Immature natural killer cell (primary cell): Measurements from ENCODE around the gene NOXO1. TPM values are rescaled to one million over a fixed set of nuclear protein-coding genes. Genes with fewer than 3 reads are reported as not detected.

Experiments
- DNase-seq, 3 donors: peaks; one replicate each; pipeline ENCODE4 v3.0.0; 2022; ENCODE audit warnings: mixed read lengths in 1 of 3
- H3K27ac Mint-ChIP-seq, 6 donors: one replicate each; pipeline ENCODE4 v1.8.0; 2020; ENCODE audit warnings: mixed read lengths in 6 of 6, mild to moderate bottlenecking in 5 of 6, inconsistent platforms in 4 of 6, moderate library complexity in 3 of 6
- H3K27me3 Mint-ChIP-seq, 3 donors: one replicate each; pipeline ENCODE4 v1.8.0; 2020 to 2021; ENCODE audit warnings: low read depth in 3 of 3, mild to moderate bottlenecking in 3 of 3, mixed read lengths in 3 of 3, moderate library complexity in 3 of 3, inconsistent platforms in 1 of 3
- H3K36me3 Mint-ChIP-seq, 3 donors: one replicate each; pipeline ENCODE4 v1.8.0; 2020; ENCODE audit warnings: mixed read lengths in 3 of 3, inconsistent platforms in 2 of 3, mild to moderate bottlenecking in 2 of 3
- H3K4me1 Mint-ChIP-seq, 2 donors: one replicate each; pipeline ENCODE4 v1.8.0; 2020; ENCODE audit warnings: inconsistent platforms in 2 of 2, mild to moderate bottlenecking in 2 of 2, mixed read lengths in 2 of 2, moderate library complexity in 1 of 2
- H3K4me3 Mint-ChIP-seq, 5 donors: one replicate each; pipeline ENCODE4 v1.8.0; 2020; ENCODE audit warnings: mild to moderate bottlenecking in 5 of 5, mixed read lengths in 5 of 5, inconsistent platforms in 3 of 5, moderate library complexity in 3 of 5
- H3K9me3 Mint-ChIP-seq, 6 donors: one replicate each; pipeline ENCODE4 v1.8.0; 2020; ENCODE audit warnings: mild to moderate bottlenecking in 6 of 6, mixed read lengths in 6 of 6, inconsistent platforms in 4 of 6, moderate library complexity in 3 of 6
- polyA plus RNA-seq, 3 donors: library from polyadenylated mRNA; unstranded; fragments of 300-500 nt; fragmentation: Illumina TruSeq; gene quantifications; one replicate each; pipeline ENCODE4 v1.2.3, GENCODE V29; 2021

The NOXO1 gene
- polyA plus RNA-seq, 3 donors from 2014 or later: 0.17 TPM; not detected in 2

GRCh38 chr16:1984347-1985225 is 3.3 kb upstream of the NOXO1 start:
- Mint-ChIP-seq H3K27ac (peak overlapping the region in 4 of 6 donors; percentile 28 to 66 (median 55)), H3K27me3 (peaks cover 13 to 23% (median 14%) of the 10 kb centered on the region in 3 donors), H3K36me3 (no peaks in the 10 kb centered on the region), H3K4me1 (peaks cover 17% of the 10 kb centered on the region in 2 donors), H3K9me3 (no peaks in the 10 kb centered on the region), H3K4me3 (peak overlapping the region; percentile 66 to 78 (median 73))
- DNase-seq: no peak

GRCh38 chr16:1983544-1984346 is 2.5 kb upstream of the NOXO1 start, which contains the start of gene GFER:
Gene GFER, plus strand, starts transcription at chr16:1984193. Its CDS starts 26 bp downstream, at chr16:1984219.
- H3K27me3 Mint-ChIP-seq: peaks cover 10 to 22% (median 12%) of the 10 kb centered on the region in 3 donors
- DNase-seq: peak; percentile 83 to 84 (median 84)
- H3K36me3 Mint-ChIP-seq: no peaks in the 10 kb centered on the region
- peak within 1 kb of the TSS; percentile 71 to 86 (median 77) for H3K4me3 Mint-ChIP-seq
- no peaks in the 10 kb centered on the region for H3K9me3 Mint-ChIP-seq
- H3K27ac Mint-ChIP-seq: peak within 1 kb of the TSS in 5 of 6 donors; percentile 45 to 82 (median 64)
- H3K4me1 Mint-ChIP-seq: peaks cover 14% of the 10 kb centered on the region in 2 donors

DNA sequence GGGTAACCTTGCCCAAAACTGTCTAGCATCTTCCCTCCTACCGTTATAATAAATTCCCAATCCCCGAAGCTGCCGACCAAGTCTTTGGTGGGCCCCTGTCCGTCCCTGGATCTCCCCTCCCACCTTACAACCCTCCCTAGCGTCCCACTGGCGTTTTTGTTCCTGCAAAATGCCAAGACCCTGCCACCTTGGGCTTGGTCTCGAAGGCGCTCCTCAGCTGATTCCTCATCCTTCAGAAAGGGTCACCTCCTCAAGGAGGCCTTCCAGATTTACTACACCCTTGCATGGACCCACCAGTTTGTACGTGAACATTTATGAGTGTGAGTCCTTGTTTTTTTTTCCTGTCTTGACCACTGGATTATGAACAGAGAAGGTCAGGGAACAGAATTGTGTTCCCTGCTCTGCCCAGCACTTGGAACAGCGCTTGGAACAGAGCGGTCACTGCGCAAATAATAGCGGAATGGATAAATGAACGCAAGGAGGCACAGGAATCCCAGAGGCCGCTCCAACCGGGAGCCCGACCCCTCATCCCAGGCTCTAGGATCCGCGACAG is 1.8 kb upstream of the NOXO1 start:
- no peaks in the 10 kb centered on the region for H3K9me3 Mint-ChIP-seq
- no peak for DNase-seq
- no peaks in the 10 kb centered on the region for H3K36me3 Mint-ChIP-seq
- peak overlapping the region in 3 of 6 donors; percentile 13 to 62 (median 45) for H3K27ac Mint-ChIP-seq
- peak overlapping the region; percentile 71 to 86 (median 77) for H3K4me3 Mint-ChIP-seq
- H3K27me3 Mint-ChIP-seq: peaks cover 7 to 22% (median 8%) of the 10 kb centered on the region in 3 donors
- peaks cover 10% of the 10 kb centered on the region in 2 donors for H3K4me1 Mint-ChIP-seq

GRCh38 chr16:1982013-1982433 is 754 bp upstream of the NOXO1 start:
- Mint-ChIP-seq H3K27me3 (peaks cover 8 to 22% (median 9%) of the 10 kb centered on the region in 3 donors), H3K36me3 (peaks cover 0 to 3% (median 0%) of the 10 kb centered on the region in 3 donors), H3K4me3 (peak overlapping the region in 2 of 5 donors; percentile 26 to 55), H3K9me3 (no peaks in the 10 kb centered on the region), H3K4me1 (peaks cover 10% of the 10 kb centered on the region in 2 donors), H3K27ac (no peak overlapping the region)
- no peak for DNase-seq

GRCh38 chr16:1980770-1981087 is 540 bp downstream of the NOXO1 start:
- H3K27ac Mint-ChIP-seq: no peak overlapping the region

GRCh38 chr16:1980030-1980769 is 1.1 kb downstream of the NOXO1 start:
- Mint-ChIP-seq H3K36me3 (peaks cover 0 to 11% (median 0%) of the 10 kb centered on the region in 3 donors), H3K4me3 (no peak overlapping the region), H3K27ac (no peak overlapping the region), H3K27me3 (peaks cover 8 to 22% (median 9%) of the 10 kb centered on the region in 3 donors), H3K9me3 (no peaks in the 10 kb centered on the region), H3K4me1 (peaks cover 8% of the 10 kb centered on the region in 2 donors)
- DNase-seq: no peak

More at GRCh38 chr16:1980770-1981087, 540 bp downstream of the NOXO1 start:
- peaks cover 0 to 9% (median 0%) of the 10 kb centered on the region in 3 donors for H3K36me3 Mint-ChIP-seq
- peaks cover 10% of the 10 kb centered on the region in 2 donors for H3K4me1 Mint-ChIP-seq
- DNase-seq: no peak
- H3K27me3 Mint-ChIP-seq: peaks cover 8 to 24% (median 9%) of the 10 kb centered on the region in 3 donors
- no peaks in the 10 kb centered on the region for H3K9me3 Mint-ChIP-seq
- no peak overlapping the region for H3K4me3 Mint-ChIP-seq

DNA sequence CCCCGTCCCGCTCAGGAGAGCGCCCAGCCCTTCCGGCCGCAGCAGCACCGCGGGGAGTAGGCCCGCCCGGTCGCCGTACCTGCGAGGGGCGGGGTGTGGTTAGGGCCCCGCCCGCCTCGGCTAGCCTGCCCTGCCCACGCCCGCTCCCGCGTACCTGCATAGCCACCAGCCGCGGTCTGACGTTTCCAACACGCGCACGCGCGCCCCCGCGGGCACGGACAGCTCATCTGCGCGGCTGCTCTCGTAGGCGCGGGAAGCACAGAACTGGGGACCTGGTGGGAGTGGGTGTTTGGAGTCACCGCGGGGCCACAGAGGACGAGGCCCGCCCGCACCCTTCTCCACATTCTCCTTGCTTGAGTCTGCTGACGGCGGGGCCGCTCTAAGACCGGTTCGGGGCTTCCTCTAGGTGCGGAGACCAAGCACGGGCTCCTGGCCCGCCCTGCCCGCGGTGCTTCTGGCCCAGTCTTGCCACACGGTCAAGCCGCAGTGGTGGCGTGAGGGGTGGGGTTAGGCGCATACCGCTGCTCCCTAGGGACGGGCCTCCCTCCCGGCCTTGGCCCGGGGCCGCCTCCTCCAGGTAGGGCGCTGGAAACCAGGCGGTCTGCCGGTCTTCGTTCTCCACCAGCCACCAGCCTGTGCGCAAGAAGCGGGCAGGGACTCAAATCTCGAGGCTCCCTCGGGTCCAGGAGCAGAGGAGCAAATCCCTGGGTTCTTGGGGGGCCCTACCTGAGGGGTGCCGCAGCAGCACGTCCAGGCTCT is 1.8 kb downstream of the NOXO1 start:
- DNase-seq: no peak
- peaks cover 8 to 20% (median 9%) of the 10 kb centered on the region in 3 donors for H3K27me3 Mint-ChIP-seq
- H3K9me3 Mint-ChIP-seq: no peaks in the 10 kb centered on the region
- H3K4me1 Mint-ChIP-seq: peaks cover under 1 to 2% of the 10 kb centered on the region in 2 donors
- no peak overlapping the region for H3K27ac Mint-ChIP-seq
- no peak overlapping the region for H3K4me3 Mint-ChIP-seq
- peaks cover 0 to 11% (median 4%) of the 10 kb centered on the region in 3 donors for H3K36me3 Mint-ChIP-seq

DNA sequence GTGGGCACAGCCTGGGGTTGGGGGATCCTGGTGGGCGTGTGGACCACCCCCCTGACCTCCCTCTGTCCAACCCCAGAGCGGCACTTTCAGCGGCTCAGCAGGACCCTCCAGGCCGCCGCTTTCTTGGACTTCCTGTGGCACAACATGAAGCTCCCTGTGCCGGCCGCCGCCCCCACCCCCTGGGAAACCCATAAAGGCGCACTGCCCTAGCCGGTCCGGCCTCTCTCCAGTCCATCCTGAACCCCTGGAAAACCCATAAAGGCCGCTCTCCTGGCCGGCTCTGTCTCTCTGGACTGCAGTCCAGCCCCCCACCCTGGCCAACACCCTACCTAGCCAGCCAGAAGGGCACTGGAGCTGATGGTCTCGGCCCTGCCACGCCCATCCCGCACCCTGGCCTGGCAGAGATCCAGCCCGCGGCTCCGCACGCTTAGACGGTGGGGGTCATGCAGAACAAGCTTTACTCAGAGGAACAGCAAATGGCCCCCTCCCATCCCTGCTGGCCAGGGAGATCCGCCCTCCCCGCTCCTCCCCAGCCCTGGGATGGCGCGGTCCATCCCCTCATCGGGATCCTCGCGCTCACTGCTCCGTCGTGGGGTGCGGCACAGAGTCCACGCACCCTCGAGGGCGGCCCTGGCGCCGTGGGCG is 2.7 kb downstream of the NOXO1 start:
- Mint-ChIP-seq H3K4me3 (no peak overlapping the region), H3K36me3 (peaks cover 0 to 11% (median 4%) of the 10 kb centered on the region in 3 donors), H3K27ac (no peak overlapping the region), H3K27me3 (peaks cover 8 to 20% (median 8%) of the 10 kb centered on the region in 3 donors), H3K9me3 (no peaks in the 10 kb centered on the region), H3K4me1 (peaks cover 0 to 2% of the 10 kb centered on the region in 2 donors)
- DNase-seq: no peak

- Mint-ChIP-seq H3K9me3 (no peaks in the 10 kb centered on the region), H3K4me3 (no peak overlapping the region), H3K27ac (no peak overlapping the region), H3K4me1 (peaks cover 3% of the 10 kb centered on the region in 2 donors), H3K27me3 (peaks cover 5 to 13% (median 8%) of the 10 kb centered on the region in 3 donors), H3K36me3 (peaks cover 0 to 11% (median 4%) of the 10 kb centered on the region in 3 donors)
- no peak for DNase-seq
These were observed 3.4 kb downstream of the NOXO1 start for GRCh38 chr16:1977875-1978268.

- Mint-ChIP-seq H3K27ac (no peak overlapping the region), H3K27me3 (peaks cover 3 to 11% (median 4%) of the 10 kb centered on the region in 3 donors), H3K9me3 (no peaks in the 10 kb centered on the region), H3K4me1 (peaks cover 5 to 7% of the 10 kb centered on the region in 2 donors), H3K36me3 (peaks cover 0 to 11% (median 4%) of the 10 kb centered on the region in 3 donors), H3K4me3 (no peak overlapping the region)
- no peak for DNase-seq
These were observed 4.1 kb downstream of the NOXO1 start for GRCh38 chr16:1976951-1977874.

- DNase-seq: no peak
- peaks cover 0 to 2% (median 0%) of the 10 kb centered on the region in 6 donors for H3K9me3 Mint-ChIP-seq
- H3K27ac Mint-ChIP-seq: no peak overlapping the region
- peaks cover 7 to 16% (median 11%) of the 10 kb centered on the region in 3 donors for H3K27me3 Mint-ChIP-seq
- H3K4me1 Mint-ChIP-seq: peaks cover 15% of the 10 kb centered on the region in 2 donors
- H3K36me3 Mint-ChIP-seq: peaks cover 0 to 11% (median 4%) of the 10 kb centered on the region in 3 donors
- no peak overlapping the region for H3K4me3 Mint-ChIP-seq
These were observed 5.1 kb downstream of the NOXO1 start for GRCh38 chr16:1976216-1976520.
